ENCODE results near the gene HNRNPAB.

GRCh38 chr5:178257650-178258049 is 53.3 kb downstream of the HNRNPAB start:
- TF ChIP-seq POLR2A (IDR thresholded peaks at IDR 0.05) (no peak), CTCF (IDR thresholded peaks at IDR 0.05) (no peak), POLR2AphosphoS5 (IDR thresholded peaks at IDR 0.05) (no peak)
